Subcutaneous abdominal adipose tissue (tissue), 5 donors: ENCODE results near the gene CDK6.

ENCODE experiments used
- H3K27ac ChIP-seq: one replicate; pipeline ENCODE4 v1.7.0; 2013; ENCODE audit warnings: low read depth, mild to moderate bottlenecking, inconsistent platforms, low read length, moderate library complexity
- H3K27me3 ChIP-seq, 5 donors: one replicate each; pipeline ENCODE4 v1.7.0; 2013; ENCODE audit warnings: low read length in 5 of 5, inconsistent platforms in 1 of 5; ENCODE audit not compliant: control insufficient read depth in 5 of 5, insufficient read depth in 4 of 5
- H3K36me3 ChIP-seq, 5 donors: one replicate each; pipeline ENCODE4 v1.7.0; 2013; ENCODE audit warnings: low read length in 5 of 5; ENCODE audit not compliant: control insufficient read depth in 5 of 5, insufficient read depth in 5 of 5
- H3K4me1 ChIP-seq, 5 donors: one replicate each; pipeline ENCODE4 v1.7.0; 2013; ENCODE audit warnings: low read length in 5 of 5, mild to moderate bottlenecking in 3 of 5, moderate library complexity in 1 of 5; ENCODE audit not compliant: control insufficient read depth in 5 of 5, insufficient read depth in 5 of 5
- H3K4me3 ChIP-seq, 5 donors: one replicate each; pipeline ENCODE4 v1.7.0; 2013; ENCODE audit warnings: low read length in 5 of 5, low read depth in 1 of 5
- H3K9ac ChIP-seq, 5 donors: one replicate each; pipeline ENCODE4 v1.7.0; 2013; ENCODE audit warnings: low read length in 5 of 5, mild to moderate bottlenecking in 4 of 5, moderate library complexity in 3 of 5
- H3K9me3 ChIP-seq, 5 donors: one replicate each; pipeline ENCODE4 v1.7.0; 2013; ENCODE audit warnings: low read length in 5 of 5; ENCODE audit not compliant: control insufficient read depth in 5 of 5
- donor health status: healthy.
- donor health status: healthy.
- donor health status: healthy.
- donor health status: healthy.
- donor health status: healthy.

Gene CDK6

DNA sequence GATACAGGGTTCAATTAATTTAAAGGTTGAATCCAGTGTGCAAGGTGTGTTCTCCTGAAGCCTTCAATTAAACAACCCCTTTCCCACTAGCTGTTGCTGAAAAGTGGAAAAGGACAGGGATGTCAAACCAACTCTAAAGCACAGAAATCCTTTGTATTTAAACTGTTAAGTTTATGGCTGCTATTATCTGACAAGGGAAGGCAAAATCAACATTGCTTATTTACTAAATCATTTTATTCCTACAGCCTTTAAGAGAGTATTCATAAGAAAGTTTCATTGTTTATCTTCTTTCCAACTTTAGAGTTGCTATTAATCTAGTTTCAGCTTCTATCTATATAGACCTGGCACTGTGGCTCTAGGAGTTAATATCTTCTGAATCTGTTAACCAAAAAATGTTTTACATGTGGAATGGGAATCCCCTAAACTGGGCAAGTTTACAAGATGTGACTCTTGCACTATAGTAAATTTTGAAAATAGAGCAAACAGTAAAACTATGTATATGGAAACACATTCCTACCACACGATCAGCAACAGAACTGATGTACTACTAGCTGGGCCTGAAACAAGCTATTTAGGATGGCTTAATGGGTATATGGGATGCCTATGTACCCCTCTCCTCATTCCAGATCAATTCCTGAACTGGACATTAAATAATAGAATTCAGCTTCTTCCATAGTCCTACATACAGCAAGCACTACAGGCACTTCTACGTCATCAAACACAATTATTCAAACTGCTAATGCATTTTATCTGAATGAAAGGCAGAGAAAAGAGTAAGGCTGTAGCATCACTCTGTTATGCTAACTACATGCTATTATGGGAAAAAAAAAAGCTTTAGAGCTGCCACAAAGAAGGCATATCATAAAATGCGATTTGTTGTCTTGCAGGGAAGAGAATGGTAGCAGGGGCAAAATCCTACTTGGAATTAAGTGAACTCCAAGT is 52.8 kb downstream of the CDK6 start:
- H3K9me3 ChIP-seq, result peaks cover 0 to 3% (median under 1%) of the 10 kb centered on the region in 5 donors
- H3K4me1 ChIP-seq, result peaks cover 2 to 33% (median 27%) of the 10 kb centered on the region in 5 donors
- H3K9ac ChIP-seq, result no peak overlapping the region
- no peaks in the 10 kb centered on the region for H3K27me3 ChIP-seq
- H3K4me3 ChIP-seq, result no peak overlapping the region
- no peaks in the 10 kb centered on the region for H3K36me3 ChIP-seq
- no peak overlapping the region for H3K27ac ChIP-seq

DNA sequence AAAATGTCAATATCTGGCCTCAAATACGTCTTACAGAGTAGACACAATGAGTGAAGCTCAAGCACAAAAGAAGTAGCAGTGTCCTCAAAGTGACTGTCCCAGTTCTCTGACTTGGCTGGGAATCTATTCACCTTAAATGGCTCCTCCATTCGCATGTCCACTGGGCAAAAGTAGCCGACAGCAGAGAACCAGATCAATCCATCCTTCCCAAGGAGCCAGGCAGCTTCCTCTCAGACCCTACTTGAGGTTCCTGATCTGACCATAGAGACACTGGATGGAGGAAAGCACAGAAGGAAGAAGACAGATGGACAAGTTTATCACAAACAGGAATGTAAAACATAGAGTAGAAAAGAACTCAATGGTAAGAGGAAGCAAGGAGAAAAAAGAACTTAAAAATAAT is 53.5 kb downstream of the CDK6 start:
- Histone ChIP-seq H3K27ac (peak overlapping the region; percentile 7), H3K36me3 (no peaks in the 10 kb centered on the region)

DNA sequence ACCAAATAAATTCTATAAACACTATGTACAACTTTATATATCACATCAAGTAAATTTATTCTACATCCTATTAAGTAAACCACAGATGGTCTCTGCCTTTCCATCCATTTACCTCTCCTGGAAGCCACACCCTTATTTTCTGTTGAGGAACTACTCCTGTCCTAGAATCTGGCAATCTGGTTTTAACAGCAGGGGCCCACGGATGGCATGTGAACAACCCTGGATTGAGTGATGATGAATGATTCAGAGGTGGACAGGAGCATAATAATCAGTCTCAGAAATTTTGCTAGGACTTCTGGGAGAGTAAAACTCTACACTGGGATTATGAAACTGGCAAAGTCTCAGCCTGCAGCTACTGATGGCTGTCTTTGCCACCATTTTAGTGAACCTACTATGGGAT is 54.1 kb downstream of the CDK6 start:
- Histone ChIP-seq H3K27me3 (no peaks in the 10 kb centered on the region), H3K9ac (no peak overlapping the region), H3K4me1 (peaks cover 2 to 33% (median 27%) of the 10 kb centered on the region in 5 donors), H3K9me3 (no peaks in the 10 kb centered on the region), H3K27ac (peak overlapping the region; percentile 18), H3K4me3 (no peak overlapping the region), H3K36me3 (no peaks in the 10 kb centered on the region)

More for the DNA sequence above, 53.5 kb downstream of the CDK6 start:
- Histone ChIP-seq H3K4me3 (no peak overlapping the region), H3K9me3 (no peaks in the 10 kb centered on the region), H3K9ac (no peak overlapping the region), H3K27me3 (no peaks in the 10 kb centered on the region), H3K4me1 (peaks cover 2 to 33% (median 27%) of the 10 kb centered on the region in 5 donors)

DNA sequence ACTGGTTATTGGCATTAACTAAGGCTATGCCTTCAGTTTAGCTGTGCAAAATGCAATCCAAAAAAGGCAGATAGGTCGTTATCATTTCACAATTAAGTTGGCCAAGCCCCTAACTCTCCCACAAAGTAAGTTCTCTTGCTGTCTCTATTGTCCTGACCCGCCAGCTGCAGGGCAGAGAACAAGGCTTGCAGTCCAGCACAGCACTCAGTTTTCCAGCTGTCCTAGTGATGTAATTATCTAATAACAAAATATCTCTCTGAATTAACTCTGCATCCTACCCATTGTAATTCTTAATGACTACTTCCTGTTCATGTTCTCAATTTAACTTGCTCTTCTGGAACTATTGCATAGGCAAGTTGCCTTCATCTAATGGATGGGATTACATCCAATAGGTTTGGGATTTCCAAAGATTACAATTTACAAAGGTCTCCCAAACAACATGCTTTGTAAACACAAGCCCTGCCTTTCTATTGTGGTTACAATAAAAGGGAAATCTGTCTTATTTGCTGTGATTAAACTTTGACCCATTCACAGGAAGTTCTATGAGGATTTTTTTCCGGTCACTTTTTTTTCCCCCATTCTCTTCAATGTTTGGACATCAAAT is 55.2 kb downstream of the CDK6 start:
- Histone ChIP-seq H3K27ac (peak overlapping the region; percentile 18), H3K4me3 (no peak overlapping the region), H3K9me3 (no peaks in the 10 kb centered on the region), H3K9ac (no peak overlapping the region), H3K4me1 (peaks cover 2 to 33% (median 27%) of the 10 kb centered on the region in 5 donors), H3K36me3 (no peaks in the 10 kb centered on the region), H3K27me3 (no peaks in the 10 kb centered on the region)

DNA sequence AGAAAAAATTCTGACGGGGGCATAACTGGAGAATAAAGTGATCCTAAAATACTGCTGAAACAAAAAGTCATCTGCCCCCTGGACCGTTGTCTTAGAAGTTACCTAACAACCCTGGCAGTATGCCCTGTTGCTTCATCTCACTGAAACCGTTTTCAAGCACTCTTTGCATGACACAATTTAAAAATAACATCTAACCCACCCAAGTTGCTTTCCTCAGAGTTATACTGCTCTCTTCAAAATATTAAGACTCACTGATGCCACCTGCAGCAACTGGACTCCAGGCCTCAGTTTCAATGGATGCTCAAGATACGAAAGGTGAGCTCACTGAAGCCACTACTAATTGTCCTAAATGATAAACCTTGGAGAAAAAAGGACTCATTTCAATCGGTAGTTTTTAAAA is 57.4 kb downstream of the CDK6 start:
- no peak overlapping the region for H3K4me3 ChIP-seq
- no peaks in the 10 kb centered on the region for H3K9me3 ChIP-seq
- peaks cover 0 to 1% (median 0%) of the 10 kb centered on the region in 5 donors for H3K36me3 ChIP-seq
- H3K27ac ChIP-seq, result no peak overlapping the region
- H3K9ac ChIP-seq, result no peak overlapping the region
- no peaks in the 10 kb centered on the region for H3K27me3 ChIP-seq
- H3K4me1 ChIP-seq, result peaks cover 2 to 25% (median 19%) of the 10 kb centered on the region in 5 donors

DNA sequence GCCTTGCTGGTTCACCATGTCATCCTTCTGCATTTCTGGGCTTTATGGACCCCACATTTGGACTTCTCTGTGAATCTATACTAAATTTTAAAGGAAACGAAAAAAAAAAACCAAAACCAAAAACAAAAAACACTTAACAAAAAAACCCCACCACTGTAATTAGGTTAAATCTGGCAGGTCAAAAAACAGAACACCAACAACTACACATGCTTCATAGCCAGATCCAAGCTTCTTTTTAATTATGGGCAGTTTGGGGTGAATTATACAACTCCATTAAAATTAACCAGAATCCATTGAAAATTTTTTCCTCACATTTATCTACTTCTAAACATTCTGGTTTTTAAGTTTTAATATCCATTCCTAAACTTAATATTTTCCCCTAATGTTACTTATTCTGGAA is 58.4 kb downstream of the CDK6 start:
- Histone ChIP-seq H3K27ac (no peak overlapping the region), H3K9ac (no peak overlapping the region), H3K4me3 (no peak overlapping the region), H3K4me1 (peaks cover 2 to 25% (median 19%) of the 10 kb centered on the region in 5 donors), H3K36me3 (peaks cover 0 to 10% (median 4%) of the 10 kb centered on the region in 5 donors), H3K9me3 (no peaks in the 10 kb centered on the region), H3K27me3 (no peaks in the 10 kb centered on the region)

DNA sequence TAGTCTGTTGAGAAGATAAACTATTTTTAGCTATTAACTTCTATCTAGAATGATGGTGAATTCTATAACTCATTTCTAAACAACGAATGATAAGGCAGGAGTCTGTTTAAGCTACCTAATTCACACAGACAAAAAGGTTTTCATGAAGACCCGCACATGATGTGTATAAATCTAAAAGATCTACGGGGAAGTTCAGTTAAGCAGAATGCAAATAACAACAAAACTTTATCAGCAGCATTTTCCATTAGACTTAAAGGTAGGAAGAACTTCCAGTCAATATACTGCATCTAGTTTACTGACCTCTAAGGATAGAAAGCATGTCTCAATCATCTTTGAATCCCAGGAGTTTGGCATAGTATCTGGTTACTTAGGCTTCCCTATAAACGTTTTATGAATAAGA is 62.6 kb downstream of the CDK6 start:
- H3K4me1 ChIP-seq, result peaks cover 0 to 3% (median 0%) of the 10 kb centered on the region in 5 donors
- H3K9me3 ChIP-seq, result no peaks in the 10 kb centered on the region
- H3K27me3 ChIP-seq, result no peaks in the 10 kb centered on the region
- H3K27ac ChIP-seq, result no peak overlapping the region
- H3K4me3 ChIP-seq, result no peak overlapping the region
- H3K36me3 ChIP-seq, result peaks cover 0 to 13% (median 4%) of the 10 kb centered on the region in 5 donors
- no peak overlapping the region for H3K9ac ChIP-seq

DNA sequence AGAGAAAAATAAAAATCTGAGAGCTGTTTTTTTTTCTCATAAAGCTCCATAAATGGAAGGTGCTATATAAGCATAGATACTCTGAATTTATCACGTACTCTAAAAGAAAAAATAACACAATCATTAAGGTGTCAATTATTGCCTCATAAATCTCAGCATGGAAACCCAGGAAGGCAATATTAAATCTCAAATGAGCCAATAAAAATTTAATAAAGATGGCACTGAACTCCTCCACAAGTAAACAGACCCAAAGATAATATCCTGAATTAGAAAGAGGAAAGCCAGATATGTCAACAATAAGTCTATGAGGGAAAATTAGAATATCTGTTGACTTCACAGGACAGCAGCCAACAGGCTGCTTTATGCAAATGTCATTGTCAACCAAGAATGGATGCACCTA is 66.5 kb downstream of the CDK6 start:
- no peaks in the 10 kb centered on the region for H3K9me3 ChIP-seq
- H3K27me3 ChIP-seq, result no peaks in the 10 kb centered on the region
- H3K4me1 ChIP-seq, result peaks cover 0 to 11% (median 4%) of the 10 kb centered on the region in 5 donors
- no peak overlapping the region for H3K27ac ChIP-seq
- H3K4me3 ChIP-seq, result no peak overlapping the region
- H3K36me3 ChIP-seq, result peaks cover 0 to 13% (median 7%) of the 10 kb centered on the region in 5 donors
- no peak overlapping the region for H3K9ac ChIP-seq

DNA sequence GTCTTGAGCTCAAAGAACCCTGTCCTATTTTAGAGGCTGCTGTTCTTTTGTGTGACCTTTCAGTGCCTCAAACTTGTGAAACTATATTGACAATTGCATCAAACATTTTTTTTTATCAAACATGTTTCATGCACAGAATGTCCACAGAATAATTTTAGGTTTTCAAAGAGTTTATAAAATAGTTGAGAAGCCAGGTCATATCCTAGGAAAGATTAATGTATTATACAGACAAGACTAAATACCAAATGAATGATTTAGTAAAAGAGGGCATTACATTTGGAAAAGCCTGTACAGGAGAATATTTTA is 67.0 kb downstream of the CDK6 start:
- H3K4me3 ChIP-seq, result no peak overlapping the region
- H3K27ac ChIP-seq, result no peak overlapping the region
- H3K9me3 ChIP-seq, result no peaks in the 10 kb centered on the region
- H3K4me1 ChIP-seq, result peaks cover 0 to 11% (median 4%) of the 10 kb centered on the region in 5 donors
- H3K9ac ChIP-seq, result no peak overlapping the region
- H3K27me3 ChIP-seq, result no peaks in the 10 kb centered on the region
- H3K36me3 ChIP-seq, result peaks cover 0 to 13% (median 7%) of the 10 kb centered on the region in 5 donors
